ENCODE results near the gene CTNNA3. TPM values are rescaled to one million over a fixed set of nuclear protein-coding genes. Genes with fewer than 3 reads are reported as not detected.

The CTNNA3 gene
- total and polyA plus RNA-seq, 2 of the 4 experiments (the other 2 are of a cell fraction), result 0.19 to 0.90 TPM

DNA sequence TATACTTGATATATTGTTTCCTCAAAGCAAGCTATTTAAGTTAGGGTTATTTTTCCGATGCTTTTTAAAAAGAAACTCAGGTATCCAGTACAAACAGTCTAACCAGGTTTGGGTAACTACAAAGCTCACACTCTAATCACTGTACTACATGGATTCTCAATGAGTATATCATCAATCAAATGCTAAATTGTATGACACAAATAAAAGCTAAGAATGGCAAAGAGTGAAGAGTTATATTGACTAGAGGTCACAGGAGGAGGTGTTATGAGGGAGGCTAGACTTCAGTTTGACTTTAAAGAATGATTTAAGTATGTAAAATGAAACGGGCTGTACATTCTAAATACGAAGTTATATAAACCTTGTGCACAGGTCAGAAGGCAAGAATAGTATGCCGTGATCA is 178.0 kb downstream of the CTNNA3 start:
- Histone ChIP-seq H3K9me3 (ENCODE audit: control insufficient read depth, insufficient read depth, low read length) (no peaks in the 10 kb centered on the region), H3K9ac (ENCODE audit: low read depth, low read length) (no peak overlapping the region), H3K56ac (ENCODE audit: extremely low read depth, insufficient read depth, low read length) (no peak overlapping the region), H3K23ac (ENCODE audit: low read depth, low read length) (no peak overlapping the region), H3K27ac (ENCODE audit: insufficient read depth, low read length) (no peak overlapping the region), H3K4me2 (ENCODE audit: low read depth, low read length) (no peak overlapping the region), H2AK9ac (replicated peaks; ENCODE audit: low read depth, low read length, poor library complexity) (no peak overlapping the region), H3K18ac (ENCODE audit: low read depth, low read length) (no peak overlapping the region), H2AFZ (replicated peaks; ENCODE audit: low read length, poor library complexity) (no peak overlapping the region), H4K5ac (ENCODE audit: low read depth, low read length) (no peak overlapping the region), H2BK120ac (ENCODE audit: low read depth, low read length) (no peak overlapping the region), H2BK20ac (ENCODE audit: low read depth, low read length) (no peak overlapping the region), H4K91ac (ENCODE audit: insufficient read depth, low read depth, low read length) (no peak overlapping the region), H4K8ac (ENCODE audit: low read depth in 2 of 2, low read length in 2 of 2) (no peak overlapping the region), H3K4me1 (ENCODE audit: control insufficient read depth, insufficient read depth, low read length) (no peaks in the 10 kb centered on the region), H3K27me3 (ENCODE audit: control insufficient read depth, insufficient read depth, low read length) (no peaks in the 10 kb centered on the region), H3K9me1 (ENCODE audit: insufficient read depth, low read length) (no peaks in the 10 kb centered on the region), H3K36me3 (ENCODE audit: control insufficient read depth, insufficient read depth, low read length) (no peaks in the 10 kb centered on the region), H3K4me3 (ENCODE audit: insufficient read depth, low read depth, low read length) (no peak overlapping the region), H4K20me1 (ENCODE audit: insufficient read depth, low read length) (no peaks in the 10 kb centered on the region), H3K14ac (replicated peaks; ENCODE audit: low read depth, low read length) (no peak overlapping the region), H2BK5ac (ENCODE audit: low read depth, low read length, poor library complexity, severe bottlenecking) (no peak overlapping the region), H3K79me1 (ENCODE audit: low read depth in 1 of 2, low read length in 2 of 2) (no peaks in the 10 kb centered on the region), H2AK5ac (ENCODE audit: low read depth, low read length) (no peak overlapping the region), H3K4ac (ENCODE audit: low read depth, low read length) (no peak overlapping the region), H2BK15ac (ENCODE audit: low read depth, low read length) (no peak overlapping the region)
- dilution Hi-C loops (cut with HindIII; ENCODE audit: low sequenced_read_pairs, unreplicated experiment), result no loop called here
- intact Hi-C loops (cut with micrococcal nuclease), result no loop called here
- CTCF ChIA-PET, result interaction anchor here (0.6 to 1.0 kb wide), 2 partner anchors 8 to 54 kb away, joined by 4 read pairs; no protein-coding TSS in a partner anchor
- WGBS, 2 experiments (ENCODE audit: extremely low coverage in 2 of 2, insufficient read length in 1 of 2), result no CpG with 5 or more reads among the region's 4 CpGs
- TF ChIP-seq MAFK (IDR thresholded peaks at IDR 0.05; ENCODE audit: low read depth, low read length), result no peak
- TF ChIP-seq, protein P1, sequence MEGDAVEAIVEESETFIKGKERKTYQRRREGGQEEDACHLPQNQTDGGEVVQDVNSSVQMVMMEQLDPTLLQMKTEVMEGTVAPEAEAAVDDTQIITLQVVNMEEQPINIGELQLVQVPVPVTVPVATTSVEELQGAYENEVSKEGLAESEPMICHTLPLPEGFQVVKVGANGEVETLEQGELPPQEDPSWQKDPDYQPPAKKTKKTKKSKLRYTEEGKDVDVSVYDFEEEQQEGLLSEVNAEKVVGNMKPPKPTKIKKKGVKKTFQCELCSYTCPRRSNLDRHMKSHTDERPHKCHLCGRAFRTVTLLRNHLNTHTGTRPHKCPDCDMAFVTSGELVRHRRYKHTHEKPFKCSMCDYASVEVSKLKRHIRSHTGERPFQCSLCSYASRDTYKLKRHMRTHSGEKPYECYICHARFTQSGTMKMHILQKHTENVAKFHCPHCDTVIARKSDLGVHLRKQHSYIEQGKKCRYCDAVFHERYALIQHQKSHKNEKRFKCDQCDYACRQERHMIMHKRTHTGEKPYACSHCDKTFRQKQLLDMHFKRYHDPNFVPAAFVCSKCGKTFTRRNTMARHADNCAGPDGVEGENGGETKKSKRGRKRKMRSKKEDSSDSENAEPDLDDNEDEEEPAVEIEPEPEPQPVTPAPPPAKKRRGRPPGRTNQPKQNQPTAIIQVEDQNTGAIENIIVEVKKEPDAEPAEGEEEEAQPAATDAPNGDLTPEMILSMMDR (conservative IDR thresholded peaks at IDR 0.05; ENCODE audit: low read depth, low read length), result no peak
- TF ChIP-seq, protein P2, sequence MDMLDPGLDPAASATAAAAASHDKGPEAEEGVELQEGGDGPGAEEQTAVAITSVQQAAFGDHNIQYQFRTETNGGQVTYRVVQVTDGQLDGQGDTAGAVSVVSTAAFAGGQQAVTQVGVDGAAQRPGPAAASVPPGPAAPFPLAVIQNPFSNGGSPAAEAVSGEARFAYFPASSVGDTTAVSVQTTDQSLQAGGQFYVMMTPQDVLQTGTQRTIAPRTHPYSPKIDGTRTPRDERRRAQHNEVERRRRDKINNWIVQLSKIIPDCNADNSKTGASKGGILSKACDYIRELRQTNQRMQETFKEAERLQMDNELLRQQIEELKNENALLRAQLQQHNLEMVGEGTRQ (IDR thresholded peaks at IDR 0.05; ENCODE audit: low read depth, low read length), result no peak
- TF ChIP-seq MAZ (IDR thresholded peaks at IDR 0.05; ENCODE audit: borderline replicate concordance, low read depth, low read length), result no peak
- no peak for TF ChIP-seq MXI1 (IDR thresholded peaks at IDR 0.05; ENCODE audit: borderline replicate concordance, low read depth, low read length)
- no peak for TF ChIP-seq CEBPB (IDR thresholded peaks at IDR 0.05; ENCODE audit: low read depth, low read length)
- no peak for TF ChIP-seq FOS (IDR thresholded peaks at IDR 0.05; ENCODE audit: low read depth, low read length)
- TF ChIP-seq RFX5 (IDR thresholded peaks at IDR 0.05; ENCODE audit: low read depth, low read length), result no peak
- no peak for TF ChIP-seq POLR2A (IDR thresholded peaks at IDR 0.05; ENCODE audit: low read depth, low read length)
- no peak for TF ChIP-seq RAD21 (IDR thresholded peaks at IDR 0.05; ENCODE audit: low read length)
- TF ChIP-seq BHLHE40 (IDR thresholded peaks at IDR 0.05; ENCODE audit: low read depth, low read length), result no peak
- no peak for TF ChIP-seq NFE2L2 (IDR thresholded peaks at IDR 0.05; ENCODE audit: low read depth, low read length)
- TF ChIP-seq SMC3 (IDR thresholded peaks at IDR 0.05; ENCODE audit: low read depth, low read length), result no peak
- TF ChIP-seq CHD1 (IDR thresholded peaks at IDR 0.05; ENCODE audit: low read depth, low read length), result no peak
- TF ChIP-seq RCOR1 (IDR thresholded peaks at IDR 0.05; ENCODE audit: insufficient replicate concordance, low read length), result no peak
- TF ChIP-seq, protein P3, sequence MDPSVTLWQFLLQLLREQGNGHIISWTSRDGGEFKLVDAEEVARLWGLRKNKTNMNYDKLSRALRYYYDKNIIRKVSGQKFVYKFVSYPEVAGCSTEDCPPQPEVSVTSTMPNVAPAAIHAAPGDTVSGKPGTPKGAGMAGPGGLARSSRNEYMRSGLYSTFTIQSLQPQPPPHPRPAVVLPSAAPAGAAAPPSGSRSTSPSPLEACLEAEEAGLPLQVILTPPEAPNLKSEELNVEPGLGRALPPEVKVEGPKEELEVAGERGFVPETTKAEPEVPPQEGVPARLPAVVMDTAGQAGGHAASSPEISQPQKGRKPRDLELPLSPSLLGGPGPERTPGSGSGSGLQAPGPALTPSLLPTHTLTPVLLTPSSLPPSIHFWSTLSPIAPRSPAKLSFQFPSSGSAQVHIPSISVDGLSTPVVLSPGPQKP (IDR thresholded peaks at IDR 0.05; ENCODE audit: borderline replicate concordance, low read depth, low read length), result no peak
- BruUV-seq (replicated peaks), result no TSS peak
- in situ Hi-C loops (cut with MboI; ENCODE audit: low sequenced_read_pairs), result loop anchor here (25.0 kb wide), 1 partner anchor 581 kb away; the partner anchor contains the start of gene LRRTM3
- POLR2A ChIA-PET (ENCODE audit: unreplicated experiment), result no interaction called here
- DNase-seq (no peak), ATAC-seq (ENCODE audit: low read depth) (no peak)
